Fibroblast of pulmonary artery (primary cell): ENCODE data around the gene WSB2.

ENCODE experiments used
- DNase-seq: peaks from one replicate; pipeline ENCODE4 v3.0.0-alpha.2; 2010; ENCODE audit warnings: low read depth
- H3K4me3 ChIP-seq: replicated peaks from 2 replicates; pipeline ENCODE4 v1.5.1; 2011; ENCODE audit warnings: low read depth, mild to moderate bottlenecking, control low read depth, low read length, moderate library complexity
- CTCF ChIP-seq: IDR thresholded peaks from 2 replicates; pipeline ENCODE4 v1.5.1; 2011; ENCODE audit warnings: mild to moderate bottlenecking, control low read depth, low read length, inconsistent platforms; ENCODE audit errors: missing control alignments

Gene WSB2

GRCh38 chr12:118102609-118103008, 41.6 kb upstream of the WSB2 start:
- TF ChIP-seq CTCF, result no peak
- DNase-seq, result no peak
- peak overlapping the region; percentile 64 for H3K4me3 ChIP-seq

GRCh38 chr12:118102070-118102469, 41.1 kb upstream of the WSB2 start:
- no peak for DNase-seq
- H3K4me3 ChIP-seq, result no peak overlapping the region
- no peak for TF ChIP-seq CTCF

GRCh38 chr12:118101051-118101450, 40.1 kb upstream of the WSB2 start:
- no peak overlapping the region for H3K4me3 ChIP-seq
- no peak for TF ChIP-seq CTCF

GRCh38 chr12:118098911-118099671, 38.1 kb upstream of the WSB2 start:
- no peak for TF ChIP-seq CTCF
- no peak for DNase-seq
- H3K4me3 ChIP-seq, result no peak overlapping the region

More at GRCh38 chr12:118101051-118101450, 40.1 kb upstream of the WSB2 start:
- no peak for DNase-seq

- H3K4me3 ChIP-seq, result no peak overlapping the region
- TF ChIP-seq CTCF, result no peak
- no peak for DNase-seq
These were observed 37.4 kb upstream of the WSB2 start for GRCh38 chr12:118098401-118098800.

GRCh38 chr12:118094039-118094438, 33.1 kb upstream of the WSB2 start:
- TF ChIP-seq CTCF, result no peak
- H3K4me3 ChIP-seq, result no peak overlapping the region
- no peak for DNase-seq

- TF ChIP-seq CTCF, result no peak
- no peak overlapping the region for H3K4me3 ChIP-seq
- DNase-seq, result no peak
These were observed 28.8 kb upstream of the WSB2 start for GRCh38 chr12:118089782-118090181.
